ENCODE results near the gene GRHL3. TPM values are rescaled to one million over a fixed set of nuclear protein-coding genes. Genes with fewer than 3 reads are reported as not detected.

GRHL3 gene
- total and polyA plus RNA-seq, 10 of the 15 experiments (the other 5 are each of a cell fraction or from before 2014, with no cell fraction given): 0.07 to 0.87 (median 0.34) TPM

- peak; percentile 28; the same call in 1 of the 2 replicates for TF ChIP-seq MTA3 (IDR thresholded peaks at IDR 0.05; ENCODE audit: borderline replicate concordance, low read length)
- TF ChIP-seq, protein P1, sequence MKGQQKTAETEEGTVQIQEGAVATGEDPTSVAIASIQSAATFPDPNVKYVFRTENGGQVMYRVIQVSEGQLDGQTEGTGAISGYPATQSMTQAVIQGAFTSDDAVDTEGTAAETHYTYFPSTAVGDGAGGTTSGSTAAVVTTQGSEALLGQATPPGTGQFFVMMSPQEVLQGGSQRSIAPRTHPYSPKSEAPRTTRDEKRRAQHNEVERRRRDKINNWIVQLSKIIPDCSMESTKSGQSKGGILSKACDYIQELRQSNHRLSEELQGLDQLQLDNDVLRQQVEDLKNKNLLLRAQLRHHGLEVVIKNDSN (IDR thresholded peaks at IDR 0.05; ENCODE audit: borderline replicate concordance, extremely low read length, insufficient read depth, low read depth, low read length): no peak
- 0 out of 2 replicates have a peak, but pooled peaks have one; percentile 17 for TF ChIP-seq PKNOX1 (IDR thresholded peaks at IDR 0.05)
- no peak for TF ChIP-seq LARP7 (IDR thresholded peaks at IDR 0.05)
- TF ChIP-seq, protein P2, sequence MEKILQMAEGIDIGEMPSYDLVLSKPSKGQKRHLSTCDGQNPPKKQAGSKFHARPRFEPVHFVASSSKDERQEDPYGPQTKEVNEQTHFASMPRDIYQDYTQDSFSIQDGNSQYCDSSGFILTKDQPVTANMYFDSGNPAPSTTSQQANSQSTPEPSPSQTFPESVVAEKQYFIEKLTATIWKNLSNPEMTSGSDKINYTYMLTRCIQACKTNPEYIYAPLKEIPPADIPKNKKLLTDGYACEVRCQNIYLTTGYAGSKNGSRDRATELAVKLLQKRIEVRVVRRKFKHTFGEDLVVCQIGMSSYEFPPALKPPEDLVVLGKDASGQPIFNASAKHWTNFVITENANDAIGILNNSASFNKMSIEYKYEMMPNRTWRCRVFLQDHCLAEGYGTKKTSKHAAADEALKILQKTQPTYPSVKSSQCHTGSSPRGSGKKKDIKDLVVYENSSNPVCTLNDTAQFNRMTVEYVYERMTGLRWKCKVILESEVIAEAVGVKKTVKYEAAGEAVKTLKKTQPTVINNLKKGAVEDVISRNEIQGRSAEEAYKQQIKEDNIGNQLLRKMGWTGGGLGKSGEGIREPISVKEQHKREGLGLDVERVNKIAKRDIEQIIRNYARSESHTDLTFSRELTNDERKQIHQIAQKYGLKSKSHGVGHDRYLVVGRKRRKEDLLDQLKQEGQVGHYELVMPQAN (conservative IDR thresholded peaks at IDR 0.05): no peak
- TF ChIP-seq, protein P3, sequence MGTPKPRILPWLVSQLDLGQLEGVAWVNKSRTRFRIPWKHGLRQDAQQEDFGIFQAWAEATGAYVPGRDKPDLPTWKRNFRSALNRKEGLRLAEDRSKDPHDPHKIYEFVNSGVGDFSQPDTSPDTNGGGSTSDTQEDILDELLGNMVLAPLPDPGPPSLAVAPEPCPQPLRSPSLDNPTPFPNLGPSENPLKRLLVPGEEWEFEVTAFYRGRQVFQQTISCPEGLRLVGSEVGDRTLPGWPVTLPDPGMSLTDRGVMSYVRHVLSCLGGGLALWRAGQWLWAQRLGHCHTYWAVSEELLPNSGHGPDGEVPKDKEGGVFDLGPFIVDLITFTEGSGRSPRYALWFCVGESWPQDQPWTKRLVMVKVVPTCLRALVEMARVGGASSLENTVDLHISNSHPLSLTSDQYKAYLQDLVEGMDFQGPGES (IDR thresholded peaks at IDR 0.05): no peak
- no peak for TF ChIP-seq ZBED1 (IDR thresholded peaks at IDR 0.05; ENCODE audit: borderline replicate concordance)
- TF ChIP-seq, protein P4, sequence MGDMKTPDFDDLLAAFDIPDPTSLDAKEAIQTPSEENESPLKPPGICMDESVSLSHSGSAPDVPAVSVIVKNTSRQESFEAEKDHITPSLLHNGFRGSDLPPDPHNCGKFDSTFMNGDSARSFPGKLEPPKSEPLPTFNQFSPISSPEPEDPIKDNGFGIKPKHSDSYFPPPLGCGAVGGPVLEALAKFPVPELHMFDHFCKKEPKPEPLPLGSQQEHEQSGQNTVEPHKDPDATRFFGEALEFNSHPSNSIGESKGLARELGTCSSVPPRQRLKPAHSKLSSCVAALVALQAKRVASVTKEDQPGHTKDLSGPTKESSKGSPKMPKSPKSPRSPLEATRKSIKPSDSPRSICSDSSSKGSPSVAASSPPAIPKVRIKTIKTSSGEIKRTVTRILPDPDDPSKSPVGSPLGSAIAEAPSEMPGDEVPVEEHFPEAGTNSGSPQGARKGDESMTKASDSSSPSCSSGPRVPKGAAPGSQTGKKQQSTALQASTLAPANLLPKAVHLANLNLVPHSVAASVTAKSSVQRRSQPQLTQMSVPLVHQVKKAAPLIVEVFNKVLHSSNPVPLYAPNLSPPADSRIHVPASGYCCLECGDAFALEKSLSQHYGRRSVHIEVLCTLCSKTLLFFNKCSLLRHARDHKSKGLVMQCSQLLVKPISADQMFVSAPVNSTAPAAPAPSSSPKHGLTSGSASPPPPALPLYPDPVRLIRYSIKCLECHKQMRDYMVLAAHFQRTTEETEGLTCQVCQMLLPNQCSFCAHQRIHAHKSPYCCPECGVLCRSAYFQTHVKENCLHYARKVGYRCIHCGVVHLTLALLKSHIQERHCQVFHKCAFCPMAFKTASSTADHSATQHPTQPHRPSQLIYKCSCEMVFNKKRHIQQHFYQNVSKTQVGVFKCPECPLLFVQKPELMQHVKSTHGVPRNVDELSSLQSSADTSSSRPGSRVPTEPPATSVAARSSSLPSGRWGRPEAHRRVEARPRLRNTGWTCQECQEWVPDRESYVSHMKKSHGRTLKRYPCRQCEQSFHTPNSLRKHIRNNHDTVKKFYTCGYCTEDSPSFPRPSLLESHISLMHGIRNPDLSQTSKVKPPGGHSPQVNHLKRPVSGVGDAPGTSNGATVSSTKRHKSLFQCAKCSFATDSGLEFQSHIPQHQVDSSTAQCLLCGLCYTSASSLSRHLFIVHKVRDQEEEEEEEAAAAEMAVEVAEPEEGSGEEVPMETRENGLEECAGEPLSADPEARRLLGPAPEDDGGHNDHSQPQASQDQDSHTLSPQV (IDR thresholded peaks at IDR 0.05): no peak
Measured at GRCh38 chr1:24364975-24365678, 46.0 kb downstream of the GRHL3 start (continued).
